WERI-Rb-1 (cell line): ENCODE measurements around the gene ENAH.

Source experiments
- DNase-seq: peaks from one replicate; pipeline ENCODE4 v3.0.0-alpha.2; 2020
- H3K27ac ChIP-seq: fragments of 250-450 bp; sonication (Bioruptor Pico); 2 replicates; pipeline ENCODE4 v1.5.1; 2020; ENCODE audit warnings: mild to moderate bottlenecking, moderate library complexity
- H3K27me3 ChIP-seq: fragments of 250-450 bp; sonication (Bioruptor Pico); 2 replicates; pipeline ENCODE4 v1.5.1; 2021; ENCODE audit warnings: mild to moderate bottlenecking, low read depth, moderate library complexity; ENCODE audit not compliant: insufficient read depth, severe bottlenecking
- H3K36me3 ChIP-seq: fragments of 250-450 bp; sonication (Bioruptor Pico); 2 replicates; pipeline ENCODE4 v1.5.1; 2020; ENCODE audit warnings: mild to moderate bottlenecking, moderate library complexity
- H3K4me3 ChIP-seq: 2 replicates; pipeline ENCODE4 v1.5.1; 2011; ENCODE audit warnings: low read depth, mild to moderate bottlenecking, control low read depth, low read length
- H3K9me3 ChIP-seq: fragments of 250-450 bp; sonication (Bioruptor Pico); 2 replicates; pipeline ENCODE4 v1.5.1; 2021; ENCODE audit warnings: mild to moderate bottlenecking, moderate library complexity; ENCODE audit not compliant: severe bottlenecking
- CTCF ChIP-seq: IDR thresholded peaks from 2 replicates; pipeline ENCODE4 v1.5.1; 2011; ENCODE audit warnings: low read depth, mild to moderate bottlenecking, control low read depth, inconsistent platforms, low read length

Gene ENAH

DNA sequence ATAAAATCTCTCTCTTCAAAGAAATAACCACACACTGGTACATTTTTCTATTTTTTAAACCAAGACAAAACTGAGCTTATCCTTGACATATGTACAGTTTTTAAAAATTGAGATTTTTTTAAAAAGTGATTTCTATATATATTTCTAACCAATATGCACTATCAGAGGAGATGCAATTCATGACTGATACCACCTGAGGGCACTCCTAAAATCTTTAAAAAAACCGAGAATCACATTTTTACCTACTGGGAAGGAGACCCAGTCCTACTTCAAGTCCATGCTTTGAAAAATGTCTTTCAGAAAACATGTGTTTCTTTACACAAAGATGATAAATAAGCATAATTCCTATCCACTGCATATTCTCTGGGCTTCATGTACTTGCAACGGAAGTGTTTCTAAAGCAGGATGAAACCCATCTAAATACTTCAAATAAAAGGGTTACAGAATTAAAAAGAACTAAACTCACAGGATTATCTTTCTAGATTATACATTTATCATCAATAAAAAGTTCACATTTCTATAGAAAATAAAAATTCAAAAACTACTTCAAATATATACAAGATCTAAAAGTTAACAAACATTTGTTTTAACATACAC lies 98.6 kb downstream of the ENAH start:
- peaks cover 18% of the 10 kb centered on the region for H3K36me3 ChIP-seq
- peaks cover 2% of the 10 kb centered on the region for H3K9me3 ChIP-seq
- no peak overlapping the region for H3K4me3 ChIP-seq
- no peak for DNase-seq
- H3K27ac ChIP-seq: no peak overlapping the region
- TF ChIP-seq CTCF: no peak
- H3K27me3 ChIP-seq: no peaks in the 10 kb centered on the region

GRCh38 chr1:225549821-225550220 lies 103.1 kb downstream of the ENAH start:
- Histone ChIP-seq H3K9me3 (no peaks in the 10 kb centered on the region), H3K27me3 (no peaks in the 10 kb centered on the region), H3K27ac (no peak overlapping the region), H3K4me3 (no peak overlapping the region), H3K36me3 (0 out of 2 replicates have a peak, but pooled peaks cover 2% of the 10 kb centered on the region)
- no peak for TF ChIP-seq CTCF
- DNase-seq: no peak

DNA sequence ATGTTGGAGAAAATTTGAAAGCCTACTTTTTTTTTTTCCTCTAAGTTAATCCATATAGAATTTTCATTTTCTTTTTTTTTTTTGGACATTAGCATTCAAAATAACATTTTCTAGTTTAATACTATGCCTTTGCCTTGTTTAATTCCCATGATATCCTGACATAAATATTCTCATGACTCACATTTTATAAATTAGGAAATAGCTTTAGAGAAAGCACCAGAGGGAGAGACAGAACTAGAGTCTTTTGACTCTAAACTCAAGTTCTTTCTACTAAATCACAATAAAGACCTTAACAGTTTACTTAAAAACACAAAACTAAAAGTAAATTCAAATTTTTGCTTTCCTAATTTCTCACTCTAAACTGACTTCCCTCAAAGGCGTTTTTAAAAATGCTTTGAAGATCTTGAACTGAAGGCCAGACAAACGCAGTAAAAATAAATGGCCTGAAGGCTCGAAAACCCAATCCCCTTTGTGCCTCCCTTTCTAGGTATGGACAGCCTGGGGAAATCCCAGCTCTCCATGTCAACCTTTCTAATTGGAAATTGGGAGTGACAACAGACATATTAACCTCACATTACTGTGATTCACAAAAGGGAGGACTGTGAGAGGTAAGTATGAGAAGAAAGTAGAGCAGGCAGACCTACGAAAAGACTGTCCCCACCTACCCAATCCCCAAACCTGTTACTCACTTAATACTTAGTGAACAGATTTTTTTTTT lies 104.6 kb downstream of the ENAH start:
- H3K36me3 ChIP-seq: 0 out of 2 replicates have a peak, but pooled peaks cover 2% of the 10 kb centered on the region
- no peak for TF ChIP-seq CTCF
- H3K9me3 ChIP-seq: no peaks in the 10 kb centered on the region
- H3K4me3 ChIP-seq: no peak overlapping the region
- no peaks in the 10 kb centered on the region for H3K27me3 ChIP-seq
- no peak overlapping the region for H3K27ac ChIP-seq
- DNase-seq: no peak

DNA sequence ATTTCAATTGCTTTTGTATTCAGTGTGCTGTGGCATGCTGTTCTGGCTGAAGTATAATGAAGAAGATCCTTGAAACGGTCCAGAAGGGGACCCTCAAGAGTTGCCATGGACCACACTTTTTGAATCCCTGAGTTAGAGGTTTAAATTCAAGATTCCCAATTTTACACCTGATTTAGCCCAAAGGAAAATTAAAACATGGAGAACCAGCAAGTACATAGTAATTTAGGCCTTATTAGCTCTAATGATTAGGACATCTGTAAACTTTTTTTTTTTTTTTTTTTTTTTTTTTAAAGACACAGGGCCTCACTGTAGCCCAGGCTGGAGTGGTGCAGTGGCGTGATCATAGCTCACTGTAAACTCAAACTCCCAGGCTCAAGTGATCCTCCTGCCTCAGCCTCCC lies 107.3 kb downstream of the ENAH start:
- no peak for TF ChIP-seq CTCF

GRCh38 chr1:225544924-225545323 lies 108.0 kb downstream of the ENAH start:
- H3K27me3 ChIP-seq: no peaks in the 10 kb centered on the region
- no peak for DNase-seq
- H3K9me3 ChIP-seq: no peaks in the 10 kb centered on the region
- H3K36me3 ChIP-seq: 0 out of 2 replicates have a peak, but pooled peaks cover 2% of the 10 kb centered on the region
- H3K4me3 ChIP-seq: no peak overlapping the region
- no peak for TF ChIP-seq CTCF
- no peak overlapping the region for H3K27ac ChIP-seq

More for the DNA sequence above, 107.3 kb downstream of the ENAH start:
- no peak for DNase-seq
- Histone ChIP-seq H3K9me3 (no peaks in the 10 kb centered on the region), H3K36me3 (0 out of 2 replicates have a peak, but pooled peaks cover 2% of the 10 kb centered on the region), H3K27ac (no peak overlapping the region), H3K27me3 (no peaks in the 10 kb centered on the region), H3K4me3 (no peak overlapping the region)
